Measurements from ENCODE around the gene GMPS. TPM values are rescaled to one million over a fixed set of nuclear protein-coding genes. Genes with fewer than 3 reads are reported as not detected.
A peak's percentile ranks its signal among the peaks of the same experiment; 100 is the strongest.

The GMPS gene
- total and polyA plus RNA-seq, 2 of the 8 experiments (the other 6 are each of a cell fraction or from before 2014, with no cell fraction given) = 57.7 to 175 TPM

DNA sequence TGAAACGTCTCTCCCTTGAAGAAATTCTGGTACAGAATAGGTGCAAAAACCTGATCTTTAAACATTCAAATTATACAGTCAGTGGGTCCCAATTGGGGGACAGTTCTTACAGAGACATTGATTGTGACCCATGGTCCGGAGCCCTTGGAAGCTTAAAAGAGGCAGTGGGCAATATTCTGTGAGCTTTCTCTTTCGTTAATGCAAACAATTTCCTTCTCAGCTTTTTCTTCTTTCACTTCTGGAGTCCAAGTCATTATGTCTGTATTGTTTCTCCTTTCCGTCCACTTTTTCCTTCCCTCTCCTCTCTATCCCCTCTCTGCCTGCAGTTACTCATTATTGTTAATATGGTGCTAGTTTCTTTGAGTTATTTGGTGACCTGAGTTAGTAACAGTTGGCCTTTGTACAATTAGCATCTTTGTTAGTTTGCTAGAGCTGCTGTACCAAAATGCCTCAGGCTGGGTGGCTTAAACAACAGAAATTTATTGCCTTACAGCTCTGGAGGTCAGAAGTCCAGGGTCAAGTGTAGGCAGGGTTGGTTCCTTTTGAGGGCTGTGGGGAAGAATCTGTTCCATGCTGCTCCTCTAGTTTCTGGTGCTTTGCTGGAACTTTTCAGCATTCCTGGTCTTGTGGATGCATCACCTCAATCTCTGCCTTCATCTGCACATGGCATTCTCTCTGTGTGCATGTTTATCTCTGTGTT lies 102.6 kb downstream of the GMPS start:
- no peak overlapping the region for H4K8ac ChIP-seq (ENCODE audit: extremely low read depth, insufficient read depth, low read length)
- no peak overlapping the region for H2AK5ac ChIP-seq (ENCODE audit: low read depth, low read length)
- DNase-seq (ENCODE audit: low read depth in 1 of 2, low spot score in 2 of 2) (no peak), FAIRE-seq (no peak)
- no peak overlapping the region for H2AFZ ChIP-seq (ENCODE audit: low read length)
- H3K56ac ChIP-seq (replicated peaks; ENCODE audit: insufficient read length, low read depth, low read length) = no peak overlapping the region
- H2BK5ac ChIP-seq (ENCODE audit: low read depth, low read length) = no peak overlapping the region
- peaks cover 0 to 5% of the 10 kb centered on the region in 2 experiments; a peak in 2 of 4 replicates for H3K9me3 ChIP-seq (ENCODE audit: insufficient read depth in 2 of 2, low read depth in 1 of 2, low read length in 1 of 2)
- H3K18ac ChIP-seq (ENCODE audit: extremely low read depth, low read length) = no peak overlapping the region
- no peak overlapping the region for H3K14ac ChIP-seq (ENCODE audit: insufficient read length)
- H3K23me2 ChIP-seq (ENCODE audit: low read depth, low read length) = no peaks in the 10 kb centered on the region
- H3K27me3 ChIP-seq (replicated peaks in 1 of 4; ENCODE audit: control insufficient read depth in 3 of 4, extremely low read depth in 1 of 4, insufficient read depth in 3 of 4, low read length in 3 of 4) = no peaks in the 10 kb centered on the region; a peak in 1 of 7 replicates
- H4K5ac ChIP-seq (ENCODE audit: insufficient read length, low read depth, low read length) = no peak overlapping the region
- H3K4me2 ChIP-seq (ENCODE audit: insufficient read depth in 1 of 2, low read depth in 2 of 2, low read length in 2 of 2) = no peak overlapping the region
- ChIA-PET CTCF (ENCODE audit: partially characterized antibody) (interaction anchor here (0.8 to 2.4 kb wide), 2 partner anchors 21 to 33 kb away, joined by 3 to 5 read pairs; no protein-coding TSS in a partner anchor), POLR2A (ENCODE audit: partially characterized antibody) (interaction anchor here (0.6 kb wide), 1 partner anchor 13 kb away, joined by 3 read pairs; no protein-coding TSS in a partner anchor)
- no peak overlapping the region for H2BK120ac ChIP-seq (replicated peaks; ENCODE audit: low read depth, low read length)
- H3K36me3 ChIP-seq (ENCODE audit: control insufficient read depth in 2 of 4, insufficient read depth in 4 of 4, low read length in 3 of 4) = no peaks in the 10 kb centered on the region
- no peak overlapping the region for H2BK12ac ChIP-seq (ENCODE audit: low read depth, low read length)
- H3K79me1 ChIP-seq (ENCODE audit: low read depth, low read length) = no peaks in the 10 kb centered on the region
- no peak overlapping the region for H3K4me3 ChIP-seq (ENCODE audit: extremely low read depth in 1 of 4, insufficient read depth in 2 of 4, low read depth in 3 of 4, low read length in 4 of 4)
- no peak overlapping the region for H2BK15ac ChIP-seq (ENCODE audit: low read length)
- WGBS, 2 experiments (ENCODE audit: extremely low coverage in 1 of 2, insufficient coverage in 1 of 2, insufficient read length in 1 of 2, insufficient replicate concordance in 2 of 2, low coverage in 1 of 2, low lambda C conversion rate in 2 of 2, missing lambda C conversion rate in 1 of 2) = 85% methylated on average over 4 of the region's 4 CpGs; no CpG with 5 or more reads in 1 of the 2 experiments
- peaks cover 0 to 3% (median 0%) of the 10 kb centered on the region in 4 experiments; a peak in 1 of 7 replicates for H3K4me1 ChIP-seq (replicated peaks in 1 of 4; ENCODE audit: control insufficient read depth in 3 of 4, insufficient read depth in 4 of 4, low read length in 3 of 4)
- TF ChIP-seq CTBP2 (IDR thresholded peaks at IDR 0.05; ENCODE audit: borderline replicate concordance, insufficient read depth, insufficient read length, low read length) (no peak), SUZ12 (IDR thresholded peaks at IDR 0.05; ENCODE audit: low read length) (no peak)
- no peak overlapping the region for H3K23ac ChIP-seq (ENCODE audit: insufficient read length)
- no peak overlapping the region for H3K4ac ChIP-seq (replicated peaks; ENCODE audit: insufficient read length, low read depth, low read length)
- H4K91ac ChIP-seq (replicated peaks; ENCODE audit: insufficient read length, low read length) = no peak overlapping the region
- no peaks in the 10 kb centered on the region for H4K20me1 ChIP-seq (replicated peaks in 1 of 2; ENCODE audit: control insufficient read depth in 1 of 2, insufficient read depth in 2 of 2, low read length in 2 of 2)
- H2BK20ac ChIP-seq (ENCODE audit: low read length) = no peak overlapping the region
- peak overlapping the region in 1 of 4 experiments; percentile 8; a peak in 1 of 7 replicates for H3K9ac ChIP-seq (replicated peaks in 1 of 4; ENCODE audit: extremely low read depth in 1 of 4, low read depth in 3 of 4, low read length in 3 of 4)
- no peaks in the 10 kb centered on the region for H3K79me2 ChIP-seq (ENCODE audit: control insufficient read depth in 1 of 2, insufficient read depth in 2 of 2, low read length in 2 of 2)
- H3K27ac ChIP-seq (ENCODE audit: low read depth, low read length) = no peak overlapping the region

Data from H1 (cell line).